Activated naive CD4-positive, alpha-beta T cell (primary cell): ENCODE results near the gene PKD1.

Experiments used
- DNase-seq, 4 experiments: peaks; one replicate each; lab custom pipeline; 2025; lab: John Stamatoyannopoulos, UW

Gene PKD1

GRCh38 chr16:2170080-2170479, 34.4 kb upstream of the PKD1 start:
- DNase-seq, result no peak

GRCh38 chr16:2167068-2167638, 31.5 kb upstream of the PKD1 start:
- DNase-seq, result no peak

GRCh38 chr16:2166263-2167067, 30.8 kb upstream of the PKD1 start:
- DNase-seq, result no peak

- no peak for DNase-seq
These were observed 30.2 kb upstream of the PKD1 start for GRCh38 chr16:2165861-2166260.

- DNase-seq, result no peak
These were observed 27.6 kb upstream of the PKD1 start for GRCh38 chr16:2163211-2163881.

GRCh38 chr16:2162676-2163118, 27.0 kb upstream of the PKD1 start:
- DNase-seq, result no peak

GRCh38 chr16:2161911-2162310, 26.2 kb upstream of the PKD1 start:
- DNase-seq, result no peak

GRCh38 chr16:2160915-2161551, 25.3 kb upstream of the PKD1 start:
- no peak for DNase-seq

GRCh38 chr16:2159175-2159838, 23.6 kb upstream of the PKD1 start:
- DNase-seq, result no peak

GRCh38 chr16:2158262-2158638, 22.6 kb upstream of the PKD1 start:
- DNase-seq, result no peak

GRCh38 chr16:2157480-2158261, 22.0 kb upstream of the PKD1 start:
- DNase-seq, result no peak

- DNase-seq, result no peak
These were observed 21.1 kb upstream of the PKD1 start for GRCh38 chr16:2156849-2157224.

GRCh38 chr16:2155977-2156848, 20.5 kb upstream of the PKD1 start:
- DNase-seq, result peak in 1 of 4 experiments; percentile 16

- peak; percentile 97 to 99 (median 98) for DNase-seq
These were observed 19.6 kb upstream of the PKD1 start, which contains the start of gene TRAF7 for GRCh38 chr16:2155091-2155950. Gene TRAF7 (plus strand): TSS chr16:2155782. CDS start chr16:2163921, 8,139 bp downstream.

- DNase-seq, result peak in 1 of 4 experiments; percentile 40
These were observed 18.9 kb upstream of the PKD1 start for GRCh38 chr16:2154533-2155090.

- no peak for DNase-seq
These were observed 17.2 kb upstream of the PKD1 start for GRCh38 chr16:2152695-2153506.

GRCh38 chr16:2151188-2152091, 15.7 kb upstream of the PKD1 start:
- no peak for DNase-seq
